Activated T-cell treated with anti-CD3 and anti-CD28 coated beads for 24 hours (primary cell): ENCODE results near the gene GPR101.

Experiments
- DNase-seq: peaks from one replicate; pipeline ENCODE4 v3.0.0-alpha.2; 2020; ENCODE audit warnings: low read depth

Gene GPR101, protein sequence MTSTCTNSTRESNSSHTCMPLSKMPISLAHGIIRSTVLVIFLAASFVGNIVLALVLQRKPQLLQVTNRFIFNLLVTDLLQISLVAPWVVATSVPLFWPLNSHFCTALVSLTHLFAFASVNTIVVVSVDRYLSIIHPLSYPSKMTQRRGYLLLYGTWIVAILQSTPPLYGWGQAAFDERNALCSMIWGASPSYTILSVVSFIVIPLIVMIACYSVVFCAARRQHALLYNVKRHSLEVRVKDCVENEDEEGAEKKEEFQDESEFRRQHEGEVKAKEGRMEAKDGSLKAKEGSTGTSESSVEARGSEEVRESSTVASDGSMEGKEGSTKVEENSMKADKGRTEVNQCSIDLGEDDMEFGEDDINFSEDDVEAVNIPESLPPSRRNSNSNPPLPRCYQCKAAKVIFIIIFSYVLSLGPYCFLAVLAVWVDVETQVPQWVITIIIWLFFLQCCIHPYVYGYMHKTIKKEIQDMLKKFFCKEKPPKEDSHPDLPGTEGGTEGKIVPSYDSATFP

GRCh38 chrX:137033774-137034507, at the start of gene GPR101:
TSS of gene GPR101 (minus strand) at chrX:137033995. CDS start at chrX:137031674, 2,321 bp downstream.
- no peak for DNase-seq

- no peak for DNase-seq
Measured at GRCh38 chrX:137081239-137081638, 47.4 kb upstream of the GPR101 start.

DNA sequence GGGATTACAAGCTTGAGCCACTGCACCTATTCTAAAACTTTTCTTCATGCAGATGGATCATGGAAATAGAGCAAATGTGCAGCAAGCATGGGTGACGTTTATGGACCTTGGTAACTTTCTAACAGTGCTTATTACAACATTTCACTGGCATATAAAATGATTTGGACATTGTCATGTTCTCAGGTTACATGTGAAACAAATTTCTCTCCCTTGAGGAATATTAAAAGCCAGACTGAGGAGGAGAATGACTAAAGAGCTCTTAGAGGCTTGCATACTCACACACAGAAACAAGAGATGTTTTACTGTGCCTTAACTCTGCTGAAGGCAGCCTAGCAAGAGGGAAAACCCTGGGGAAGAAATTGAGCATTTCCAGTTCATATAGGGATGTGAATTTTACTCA, 38.6 kb upstream of the GPR101 start:
- no peak for DNase-seq

DNA sequence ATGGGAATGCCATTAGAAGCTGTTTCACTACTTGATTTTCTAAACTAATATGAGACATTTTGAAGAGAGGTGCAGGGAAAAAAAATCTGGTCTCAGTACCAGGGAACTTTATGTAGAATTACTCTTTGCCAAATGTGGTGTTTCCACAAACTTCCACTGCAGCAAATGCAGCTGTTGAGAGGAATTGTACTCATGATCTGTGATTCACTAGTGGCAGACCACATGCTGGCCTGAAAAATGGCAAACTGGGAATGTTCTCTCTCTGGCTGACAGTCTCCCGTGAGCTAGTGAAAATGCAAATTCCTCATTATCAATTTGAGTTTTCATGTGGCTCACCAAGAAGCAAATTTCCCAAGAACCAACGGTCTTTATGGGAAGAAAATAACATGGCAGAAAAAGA, 37.8 kb upstream of the GPR101 start:
- no peak for DNase-seq

GRCh38 chrX:137067147-137067546, 33.4 kb upstream of the GPR101 start:
- no peak for DNase-seq

- no peak for DNase-seq
Measured at GRCh38 chrX:137062915-137063617, 29.3 kb upstream of the GPR101 start.

GRCh38 chrX:137058339-137059127, 24.7 kb upstream of the GPR101 start:
- DNase-seq: no peak

DNA sequence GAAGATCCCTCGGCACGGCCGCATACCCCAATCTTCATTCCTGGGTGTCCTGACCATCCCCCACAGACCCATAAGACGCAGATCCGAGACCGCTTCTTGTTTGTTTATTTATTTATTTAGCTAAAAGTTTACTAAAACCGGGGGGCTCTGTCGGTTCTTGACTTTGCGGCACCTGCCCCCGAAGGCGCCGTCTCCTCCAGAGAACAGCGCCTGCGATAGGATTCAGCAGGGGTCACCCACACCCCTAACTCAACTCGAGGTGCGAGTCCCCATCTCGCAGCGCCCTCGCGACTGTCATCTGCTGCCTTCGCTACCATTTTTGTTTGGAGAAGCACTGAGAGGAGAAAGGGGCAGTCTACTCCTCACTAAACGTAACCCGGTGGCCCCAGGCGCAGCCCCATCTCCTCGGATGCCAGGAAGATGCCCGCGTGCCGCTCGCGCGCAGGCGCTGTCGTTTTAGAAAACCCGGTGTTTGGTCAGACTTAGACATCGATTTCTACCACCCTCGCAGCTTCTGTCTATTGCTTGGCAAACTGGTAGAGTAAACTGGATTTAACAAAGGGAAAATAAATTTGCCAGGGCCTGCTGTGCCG, 18.9 kb upstream of the GPR101 start:
- no peak for DNase-seq

DNA sequence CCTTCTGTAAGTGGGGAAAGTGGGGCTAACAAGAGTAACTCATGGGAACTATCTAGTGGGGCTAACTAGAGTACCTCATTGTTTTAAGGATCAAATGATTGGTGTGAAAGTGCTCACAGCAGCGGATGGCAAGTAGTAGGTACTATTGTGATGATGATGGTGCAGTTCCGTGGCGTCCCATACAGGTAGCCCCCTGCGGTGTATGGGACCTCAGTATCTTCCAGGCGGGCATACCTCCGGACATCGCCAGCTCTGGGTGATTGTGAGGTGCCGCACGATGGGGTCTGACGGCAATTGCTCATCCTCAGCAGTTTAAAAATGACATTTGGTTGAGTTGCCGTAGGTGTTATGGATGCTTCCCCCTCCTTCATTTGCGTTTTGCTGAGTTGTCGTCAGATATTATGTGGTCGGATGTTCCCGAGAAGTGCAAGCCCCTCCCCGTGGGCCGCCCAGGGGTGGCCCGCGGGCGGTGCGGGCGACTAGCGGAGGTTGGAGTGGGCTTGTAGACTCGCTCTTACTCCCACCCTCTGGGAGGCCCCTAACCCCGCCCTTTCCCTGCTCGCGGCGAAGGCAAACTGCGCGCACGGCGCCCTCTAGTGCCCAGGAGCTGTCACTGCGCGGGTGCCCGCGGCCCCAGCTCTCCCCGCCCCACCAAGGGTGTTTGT, 18.3 kb upstream of the GPR101 start:
- peak; percentile 61 for DNase-seq

DNA sequence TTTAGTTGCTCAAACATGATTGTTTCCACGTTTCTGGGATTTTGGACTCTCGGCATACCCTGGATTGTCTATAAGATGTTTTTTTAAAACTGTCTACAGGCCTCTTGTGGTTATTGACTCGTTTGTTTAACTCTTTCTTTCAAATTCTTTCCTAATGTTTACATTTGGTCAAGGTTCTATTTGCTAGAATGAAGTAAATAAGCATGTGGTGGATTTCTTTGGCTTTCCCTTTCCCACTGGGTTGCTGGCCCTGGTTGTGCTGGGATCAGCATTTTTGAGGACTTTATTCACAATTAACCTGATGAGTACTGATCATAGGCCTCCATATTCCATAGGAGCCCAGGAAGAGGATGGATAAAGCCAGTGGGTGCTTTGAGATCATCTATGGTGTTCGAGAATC, 11.1 kb upstream of the GPR101 start:
- no peak for DNase-seq

DNA sequence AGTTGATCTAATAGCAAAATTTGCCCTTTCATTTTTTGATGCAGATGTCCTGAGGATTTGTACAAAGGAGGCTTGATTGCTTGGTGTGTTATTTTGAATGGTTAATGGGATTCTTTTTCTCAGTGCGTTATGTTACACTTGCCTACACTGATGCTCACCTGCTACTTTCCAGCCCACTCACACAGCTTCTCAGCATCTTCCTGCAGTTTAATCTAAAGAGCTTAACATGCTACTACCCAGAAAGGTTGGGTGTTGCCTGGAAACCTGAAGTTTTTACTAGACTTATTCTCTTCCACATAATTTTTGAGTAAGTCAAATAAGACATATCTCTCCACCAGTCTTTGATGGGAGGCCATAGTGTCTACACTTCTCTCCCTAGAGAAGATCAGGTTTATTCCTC, 9.9 kb upstream of the GPR101 start:
- DNase-seq: no peak

GRCh38 chrX:137041329-137041728, 7.5 kb upstream of the GPR101 start:
- no peak for DNase-seq

DNA sequence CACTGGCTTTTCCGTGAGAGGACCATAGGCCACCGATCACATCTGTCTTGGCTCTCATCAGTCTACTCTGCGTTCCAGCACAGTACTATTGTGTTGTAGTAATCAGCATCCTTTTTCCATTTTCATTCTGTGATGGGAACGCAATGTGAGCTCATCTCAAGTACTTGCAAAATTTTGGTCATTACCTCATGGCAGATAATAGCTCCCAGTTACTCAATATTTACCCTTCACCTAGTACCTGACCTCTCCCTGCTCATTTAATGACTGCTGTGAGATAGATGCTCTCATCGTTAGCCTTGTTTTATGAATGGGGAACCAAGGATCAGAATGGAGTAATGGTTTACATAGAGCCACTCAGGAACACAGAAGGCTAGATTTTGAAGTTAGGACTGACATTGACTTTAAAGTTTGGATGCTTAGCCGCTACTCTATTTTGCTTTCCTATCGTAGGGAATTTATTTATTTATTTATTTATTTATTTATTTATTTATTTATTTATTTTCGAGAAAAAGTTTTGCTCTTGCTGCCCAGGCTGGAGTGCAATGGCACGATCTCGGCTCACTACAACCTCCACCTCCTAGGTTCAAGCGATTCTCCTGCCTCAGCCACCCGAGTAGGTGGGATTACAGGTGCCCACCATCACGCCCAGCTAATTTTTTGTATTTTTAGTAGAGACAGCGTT, 6.5 kb upstream of the GPR101 start:
- DNase-seq: no peak

- DNase-seq: no peak
Measured at GRCh38 chrX:137034508-137034872, 695 bp upstream of the GPR101 start.

DNA sequence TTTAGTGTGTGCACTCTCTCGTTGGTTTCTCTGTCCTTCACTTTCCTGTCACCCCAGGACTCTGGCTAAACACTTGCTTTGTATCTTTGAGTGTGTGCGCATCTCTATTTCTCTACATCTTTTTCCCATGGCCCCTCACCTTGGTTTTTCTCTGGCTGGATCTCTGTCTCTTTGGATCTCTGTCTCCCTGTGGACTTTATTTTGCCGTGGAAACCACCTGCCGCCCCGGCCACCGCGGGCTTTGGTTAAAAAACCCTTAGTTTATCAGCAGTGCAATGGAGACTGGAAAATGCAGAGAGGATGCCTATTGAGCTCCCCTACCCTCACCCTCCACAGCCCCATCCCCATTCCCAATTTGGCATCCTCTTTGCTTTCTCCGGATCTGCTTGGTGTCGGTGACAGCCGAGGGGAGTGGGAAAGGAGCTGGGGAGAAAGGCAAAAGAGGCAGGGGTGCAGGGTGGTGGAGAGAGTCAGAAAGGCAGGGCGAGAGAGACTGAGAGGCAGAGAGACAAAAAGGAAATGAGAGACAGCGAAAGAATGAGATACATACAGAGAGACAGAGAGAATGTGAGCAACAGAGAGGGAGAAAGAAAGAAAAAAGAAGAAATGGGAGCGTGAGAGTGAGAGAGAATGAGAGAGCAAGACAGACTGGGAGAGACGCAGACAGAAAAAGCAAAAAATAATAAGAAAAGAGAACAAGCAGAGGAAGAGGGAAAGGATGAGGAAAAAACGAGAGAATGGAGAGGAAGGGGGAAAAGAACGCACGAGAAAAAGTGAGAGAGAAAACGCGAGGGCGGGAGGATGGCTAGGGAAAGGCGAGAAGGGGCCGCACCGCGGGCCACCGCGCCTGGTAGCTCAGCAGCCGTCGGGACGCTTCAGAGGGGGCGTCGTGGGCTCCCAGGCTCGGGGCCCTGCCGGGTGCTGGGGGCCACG, 688 bp downstream of the GPR101 start:
- no peak for DNase-seq

- DNase-seq: no peak
Measured at GRCh38 chrX:137032341-137032694, 1.5 kb downstream of the GPR101 start.

DNA sequence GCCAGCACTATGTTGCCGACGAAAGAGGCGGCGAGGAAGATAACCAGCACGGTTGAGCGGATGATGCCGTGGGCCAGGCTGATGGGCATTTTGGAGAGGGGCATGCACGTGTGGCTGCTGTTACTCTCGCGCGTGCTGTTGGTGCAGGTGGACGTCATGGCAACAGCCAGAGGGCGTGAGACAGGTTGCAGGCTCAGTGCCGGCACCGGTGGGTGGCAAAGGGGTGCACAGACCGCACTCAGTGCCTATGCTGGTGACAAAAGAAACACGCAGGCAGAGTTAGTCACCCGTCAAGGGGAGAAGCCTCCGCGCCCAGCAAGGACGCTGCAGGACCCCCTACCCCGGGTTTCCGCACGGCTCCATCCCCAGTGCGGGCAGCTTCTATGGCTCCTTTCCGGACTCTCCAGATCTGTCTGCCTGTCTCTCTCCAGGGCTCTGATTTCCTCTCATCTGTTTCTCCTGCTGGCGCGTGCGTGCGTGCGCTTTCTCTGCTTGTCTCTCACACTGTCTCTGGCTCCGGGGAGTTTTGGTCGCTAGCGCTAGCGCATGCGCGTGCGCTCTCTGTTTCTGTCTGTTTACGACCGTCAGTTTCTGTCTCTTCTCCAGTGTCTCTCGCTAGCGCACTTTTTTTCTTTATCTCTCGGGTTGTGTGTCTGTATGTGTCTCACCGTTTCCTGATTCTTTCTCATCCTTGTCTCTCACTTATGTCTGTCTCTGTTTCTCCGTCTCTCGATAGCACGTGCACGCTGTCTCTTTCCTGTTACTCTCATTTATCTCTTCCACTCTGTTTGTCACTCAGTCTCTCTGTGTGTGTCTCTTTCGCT, 2.1 kb downstream of the GPR101 start:
- peak; percentile 19 for DNase-seq

DNA sequence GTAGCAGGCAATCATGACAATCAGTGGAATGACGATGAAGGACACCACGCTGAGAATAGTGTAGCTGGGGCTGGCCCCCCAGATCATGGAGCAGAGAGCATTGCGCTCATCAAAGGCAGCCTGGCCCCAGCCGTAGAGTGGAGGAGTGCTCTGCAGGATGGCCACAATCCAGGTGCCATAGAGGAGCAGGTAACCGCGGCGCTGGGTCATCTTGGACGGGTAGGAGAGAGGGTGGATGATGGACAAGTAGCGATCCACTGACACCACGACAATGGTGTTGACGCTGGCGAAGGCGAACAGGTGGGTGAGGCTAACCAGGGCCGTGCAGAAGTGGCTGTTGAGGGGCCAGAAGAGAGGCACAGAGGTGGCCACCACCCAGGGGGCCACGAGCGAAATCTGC, 2.8 kb downstream of the GPR101 start:
- no peak for DNase-seq
